ENCODE data around the gene SCARB1. TPM values are rescaled to one million over a fixed set of nuclear protein-coding genes. Genes with fewer than 3 reads are reported as not detected.
A peak's percentile ranks its signal among the peaks of the same experiment; 100 is the strongest.

The SCARB1 gene
- polyA plus RNA-seq, 4 donors: 41.9 to 230 (median 180) TPM

- peak overlapping the region; percentile 43 to 87 (median 79) for H3K27ac ChIP-seq (ENCODE audit: low read depth in 1 of 3, low read length in 2 of 3)
- H3K27me3 ChIP-seq (ENCODE audit: control insufficient read depth in 3 of 3, insufficient read depth in 3 of 3, low read length in 3 of 3): no peaks in the 10 kb centered on the region
- no peak for FAIRE-seq
- H3K4me3 ChIP-seq (ENCODE audit: low read depth in 1 of 3, low read length in 3 of 3): no peak overlapping the region
- DNase-seq: peak; percentile 87 to 96
- H3K9me3 ChIP-seq (ENCODE audit: control insufficient read depth in 2 of 2, insufficient read depth in 1 of 2, low read depth in 1 of 2, low read length in 1 of 2): peaks cover 0 to 9% of the 10 kb centered on the region in 2 donors
- H3K36me3 ChIP-seq (ENCODE audit: control insufficient read depth in 3 of 3, insufficient read depth in 2 of 3, low read depth in 1 of 3, low read length in 3 of 3): peaks cover 0 to 26% (median 0%) of the 10 kb centered on the region in 3 donors
- peaks cover 0 to 48% (median 8%) of the 10 kb centered on the region in 3 donors for H3K4me1 ChIP-seq (ENCODE audit: control insufficient read depth in 3 of 3, insufficient read depth in 2 of 3, low read depth in 1 of 3, low read length in 2 of 3)
- WGBS, 3 donors: 45 to 75% (median 56%) methylated on average over 18 of the region's 18 CpGs
Measured at GRCh38 chr12:124828264-124829007, 35.2 kb downstream of the SCARB1 start.

- H3K27me3 ChIP-seq (ENCODE audit: control insufficient read depth in 3 of 3, insufficient read depth in 3 of 3, low read length in 3 of 3): no peaks in the 10 kb centered on the region
- peaks cover 0 to 9% of the 10 kb centered on the region in 2 donors for H3K9me3 ChIP-seq (ENCODE audit: control insufficient read depth in 2 of 2, insufficient read depth in 1 of 2, low read depth in 1 of 2, low read length in 1 of 2)
- H3K4me1 ChIP-seq (ENCODE audit: control insufficient read depth in 3 of 3, insufficient read depth in 2 of 3, low read depth in 1 of 3, low read length in 2 of 3): peaks cover 0 to 48% (median 8%) of the 10 kb centered on the region in 3 donors
- 37 to 65% (median 46%) methylated on average over 15 of the region's 15 CpGs for WGBS, 3 donors
- H3K4me3 ChIP-seq (ENCODE audit: low read depth in 1 of 3, low read length in 3 of 3): no peak overlapping the region
- H3K27ac ChIP-seq (ENCODE audit: low read depth in 1 of 3, low read length in 2 of 3): peak overlapping the region; percentile 11 to 87 (median 79)
- H3K36me3 ChIP-seq (ENCODE audit: control insufficient read depth in 3 of 3, insufficient read depth in 2 of 3, low read depth in 1 of 3, low read length in 3 of 3): peaks cover 0 to 28% (median 0%) of the 10 kb centered on the region in 3 donors
- no peak for FAIRE-seq
- peak; percentile 81 to 90 for DNase-seq
Measured at GRCh38 chr12:124827588-124828184, 36.0 kb downstream of the SCARB1 start.

- DNase-seq (no peak), FAIRE-seq (no peak)
- no peaks in the 10 kb centered on the region for H3K27me3 ChIP-seq (ENCODE audit: control insufficient read depth in 3 of 3, insufficient read depth in 3 of 3, low read length in 3 of 3)
- H3K4me3 ChIP-seq (ENCODE audit: low read depth in 1 of 3, low read length in 3 of 3): no peak overlapping the region
- 88 to 89% (median 89%) methylated on average over 8 of the region's 8 CpGs for WGBS, 3 donors
- peaks cover 0 to 32% (median 0%) of the 10 kb centered on the region in 3 donors for H3K36me3 ChIP-seq (ENCODE audit: control insufficient read depth in 3 of 3, insufficient read depth in 2 of 3, low read depth in 1 of 3, low read length in 3 of 3)
- H3K27ac ChIP-seq (ENCODE audit: low read depth in 1 of 3, low read length in 2 of 3): no peak overlapping the region
- peaks cover 0 to 4% of the 10 kb centered on the region in 2 donors for H3K9me3 ChIP-seq (ENCODE audit: control insufficient read depth in 2 of 2, insufficient read depth in 1 of 2, low read depth in 1 of 2, low read length in 1 of 2)
- H3K4me1 ChIP-seq (ENCODE audit: control insufficient read depth in 3 of 3, insufficient read depth in 2 of 3, low read depth in 1 of 3, low read length in 2 of 3): peaks cover 0 to 46% (median 7%) of the 10 kb centered on the region in 3 donors
Measured at GRCh38 chr12:124824195-124824594, 39.5 kb downstream of the SCARB1 start.

- no peaks in the 10 kb centered on the region for H3K27me3 ChIP-seq (ENCODE audit: control insufficient read depth in 3 of 3, insufficient read depth in 3 of 3, low read length in 3 of 3)
- H3K4me1 ChIP-seq (ENCODE audit: control insufficient read depth in 3 of 3, insufficient read depth in 2 of 3, low read depth in 1 of 3, low read length in 2 of 3): peaks cover 0 to 38% (median 5%) of the 10 kb centered on the region in 3 donors
- H3K4me3 ChIP-seq (ENCODE audit: low read depth in 1 of 3, low read length in 3 of 3): no peak overlapping the region
- no peak overlapping the region for H3K27ac ChIP-seq (ENCODE audit: low read depth in 1 of 3, low read length in 2 of 3)
- DNase-seq: no peak
- peaks cover 0 to 4% of the 10 kb centered on the region in 2 donors for H3K9me3 ChIP-seq (ENCODE audit: control insufficient read depth in 2 of 2, insufficient read depth in 1 of 2, low read depth in 1 of 2, low read length in 1 of 2)
- peaks cover 0 to 37% (median 0%) of the 10 kb centered on the region in 3 donors for H3K36me3 ChIP-seq (ENCODE audit: control insufficient read depth in 3 of 3, insufficient read depth in 2 of 3, low read depth in 1 of 3, low read length in 3 of 3)
- WGBS, 3 donors: 88 to 90% (median 89%) methylated on average over 16 of the region's 16 CpGs
- FAIRE-seq: no peak
Measured at GRCh38 chr12:124823272-124823970, 40.2 kb downstream of the SCARB1 start.

- H3K36me3 ChIP-seq (ENCODE audit: control insufficient read depth in 3 of 3, insufficient read depth in 2 of 3, low read depth in 1 of 3, low read length in 3 of 3): peaks cover 0 to 44% (median 0%) of the 10 kb centered on the region in 3 donors
- WGBS, 3 donors: 97 to 98% (median 98%) methylated on average over 6 of the region's 6 CpGs
- no peaks in the 10 kb centered on the region for H3K27me3 ChIP-seq (ENCODE audit: control insufficient read depth in 3 of 3, insufficient read depth in 3 of 3, low read length in 3 of 3)
- peaks cover 0 to 4% of the 10 kb centered on the region in 2 donors for H3K9me3 ChIP-seq (ENCODE audit: control insufficient read depth in 2 of 2, insufficient read depth in 1 of 2, low read depth in 1 of 2, low read length in 1 of 2)
- H3K27ac ChIP-seq (ENCODE audit: low read depth in 1 of 3, low read length in 2 of 3): peak overlapping the region in 2 of 3 donors; percentile 24 to 35
- DNase-seq (no peak), FAIRE-seq (no peak)
- no peak overlapping the region for H3K4me3 ChIP-seq (ENCODE audit: low read depth in 1 of 3, low read length in 3 of 3)
- peaks cover 0 to 28% (median 0%) of the 10 kb centered on the region in 3 donors for H3K4me1 ChIP-seq (ENCODE audit: control insufficient read depth in 3 of 3, insufficient read depth in 2 of 3, low read depth in 1 of 3, low read length in 2 of 3)
Measured at GRCh38 chr12:124822218-124822617, 41.4 kb downstream of the SCARB1 start.

GRCh38 chr12:124821252-124822200 is 42.1 kb downstream of the SCARB1 start:
- DNase-seq (peak; percentile 56 to 87), FAIRE-seq (no peak)
- peaks cover 0 to 4% of the 10 kb centered on the region in 2 donors for H3K9me3 ChIP-seq (ENCODE audit: control insufficient read depth in 2 of 2, insufficient read depth in 1 of 2, low read depth in 1 of 2, low read length in 1 of 2)
- 77 to 87% (median 84%) methylated on average over 16 of the region's 16 CpGs for whole genome bisulfite sequencing, 3 donors
- H3K36me3 ChIP-seq (ENCODE audit: control insufficient read depth in 3 of 3, insufficient read depth in 2 of 3, low read depth in 1 of 3, low read length in 3 of 3): peaks cover 0 to 51% (median 0%) of the 10 kb centered on the region in 3 donors
- H3K4me1 ChIP-seq (ENCODE audit: control insufficient read depth in 3 of 3, insufficient read depth in 2 of 3, low read depth in 1 of 3, low read length in 2 of 3): peaks cover 0 to 22% (median 0%) of the 10 kb centered on the region in 3 donors
- peak overlapping the region in 2 of 3 donors; percentile 17 to 35 for H3K27ac ChIP-seq (ENCODE audit: low read depth in 1 of 3, low read length in 2 of 3)
- no peaks in the 10 kb centered on the region for H3K27me3 ChIP-seq (ENCODE audit: control insufficient read depth in 3 of 3, insufficient read depth in 3 of 3, low read length in 3 of 3)
- no peak overlapping the region for H3K4me3 ChIP-seq (ENCODE audit: low read depth in 1 of 3, low read length in 3 of 3)

- no peak for FAIRE-seq
- Histone ChIP-seq H3K27me3 (ENCODE audit: control insufficient read depth in 3 of 3, insufficient read depth in 3 of 3, low read length in 3 of 3) (no peaks in the 10 kb centered on the region), H3K4me3 (ENCODE audit: low read depth in 1 of 3, low read length in 3 of 3) (no peak overlapping the region), H3K9me3 (ENCODE audit: control insufficient read depth in 2 of 2, insufficient read depth in 1 of 2, low read depth in 1 of 2, low read length in 1 of 2) (peaks cover 0 to 4% of the 10 kb centered on the region in 2 donors), H3K27ac (ENCODE audit: low read depth in 1 of 3, low read length in 2 of 3) (no peak overlapping the region), H3K36me3 (ENCODE audit: control insufficient read depth in 3 of 3, insufficient read depth in 2 of 3, low read depth in 1 of 3, low read length in 3 of 3) (peaks cover 0 to 56% (median 0%) of the 10 kb centered on the region in 3 donors), H3K4me1 (ENCODE audit: control insufficient read depth in 3 of 3, insufficient read depth in 2 of 3, low read depth in 1 of 3, low read length in 2 of 3) (peaks cover 0 to 20% (median 0%) of the 10 kb centered on the region in 3 donors)
- 90 to 96% (median 91%) methylated on average over 9 of the region's 9 CpGs for WGBS, 3 donors
- DNase-seq: no peak
Measured at GRCh38 chr12:124820199-124820598, 43.5 kb downstream of the SCARB1 start.
